Loucy (cell line): ENCODE data around the gene DR1.

Experiments
- CTCF ChIP-seq: fragments of 200-600 bp; sonication (generic); conservative IDR thresholded peaks from 2 replicates; pipeline ENCODE4 v1.5.1; 2014; ENCODE audit warnings: mild to moderate bottlenecking, antibody characterized with exemption, low read length
- EZH2phosphoT487 ChIP-seq: fragments of 200-600 bp; IDR thresholded peaks from 2 replicates; pipeline ENCODE4 v1.6.1; 2018; ENCODE audit warnings: antibody characterized with exemption, mild to moderate bottlenecking, moderate library complexity, borderline replicate concordance

- no peak for TF ChIP-seq CTCF
- TF ChIP-seq EZH2phosphoT487: no peak
Observed at GRCh38 chr1:93306920-93307319, 38.8 kb upstream of the DR1 start.
